ENCODE data around the gene ZC3H18.

DNA sequence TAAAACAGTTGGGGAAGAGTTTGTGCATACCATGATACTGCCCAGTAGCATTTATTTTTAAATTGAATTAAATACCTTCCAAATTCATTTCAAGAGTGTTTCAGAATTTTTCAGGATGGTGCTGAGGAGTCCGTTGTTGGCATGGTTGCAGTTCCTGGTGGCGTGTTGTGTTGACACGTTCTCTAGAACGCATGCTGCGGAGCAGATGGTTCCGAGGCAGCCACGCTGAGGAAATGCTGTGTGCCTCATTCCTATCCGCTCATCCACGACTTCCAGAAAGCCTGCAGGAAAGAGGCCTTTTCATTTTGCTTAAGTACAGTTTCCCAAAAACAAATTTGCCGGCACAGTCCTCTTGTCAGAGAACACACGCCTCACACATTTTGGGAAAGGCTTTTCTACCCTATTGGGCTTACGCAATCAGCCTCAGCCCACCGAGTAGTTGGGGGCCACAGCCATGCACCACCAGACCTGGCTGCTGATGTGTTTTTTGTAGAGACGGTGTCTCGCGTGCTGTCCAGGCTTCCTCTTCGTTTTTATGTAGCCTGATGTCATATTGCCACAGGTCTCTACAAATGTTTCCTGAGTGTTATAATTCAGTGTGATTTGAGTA, 36.0 kb downstream of the ZC3H18 start:
- TF ChIP-seq POLR2AphosphoS5 (IDR thresholded peaks at IDR 0.05; ENCODE audit: low read depth) (no peak), EZH2 (IDR thresholded peaks at IDR 0.05; ENCODE audit: low read depth, unreplicated experiment) (no peak), EZH2phosphoT487 (IDR thresholded peaks at IDR 0.05; ENCODE audit: unreplicated experiment) (no peak), CREB1 (CRISPR knock-in tag; IDR thresholded peaks at IDR 0.05; ENCODE audit: low read depth) (no peak), ZNF114 (CRISPR knock-in tag; IDR thresholded peaks at IDR 0.05) (no peak), ZNF331 (CRISPR knock-in tag; IDR thresholded peaks at IDR 0.05; ENCODE audit: low read depth) (no peak), JUNB (IDR thresholded peaks at IDR 0.05; ENCODE audit: unreplicated experiment) (no peak), STAT1 (IDR thresholded peaks at IDR 0.05; ENCODE audit: unreplicated experiment) (no peak), NANOG (IDR thresholded peaks at IDR 0.05; ENCODE audit: borderline replicate concordance) (no peak)
- TF ChIP-seq, protein P1, sequence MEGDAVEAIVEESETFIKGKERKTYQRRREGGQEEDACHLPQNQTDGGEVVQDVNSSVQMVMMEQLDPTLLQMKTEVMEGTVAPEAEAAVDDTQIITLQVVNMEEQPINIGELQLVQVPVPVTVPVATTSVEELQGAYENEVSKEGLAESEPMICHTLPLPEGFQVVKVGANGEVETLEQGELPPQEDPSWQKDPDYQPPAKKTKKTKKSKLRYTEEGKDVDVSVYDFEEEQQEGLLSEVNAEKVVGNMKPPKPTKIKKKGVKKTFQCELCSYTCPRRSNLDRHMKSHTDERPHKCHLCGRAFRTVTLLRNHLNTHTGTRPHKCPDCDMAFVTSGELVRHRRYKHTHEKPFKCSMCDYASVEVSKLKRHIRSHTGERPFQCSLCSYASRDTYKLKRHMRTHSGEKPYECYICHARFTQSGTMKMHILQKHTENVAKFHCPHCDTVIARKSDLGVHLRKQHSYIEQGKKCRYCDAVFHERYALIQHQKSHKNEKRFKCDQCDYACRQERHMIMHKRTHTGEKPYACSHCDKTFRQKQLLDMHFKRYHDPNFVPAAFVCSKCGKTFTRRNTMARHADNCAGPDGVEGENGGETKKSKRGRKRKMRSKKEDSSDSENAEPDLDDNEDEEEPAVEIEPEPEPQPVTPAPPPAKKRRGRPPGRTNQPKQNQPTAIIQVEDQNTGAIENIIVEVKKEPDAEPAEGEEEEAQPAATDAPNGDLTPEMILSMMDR (conservative IDR thresholded peaks at IDR 0.05; ENCODE audit: low read depth in 2 of 2): no peak
- TF ChIP-seq, protein P2, sequence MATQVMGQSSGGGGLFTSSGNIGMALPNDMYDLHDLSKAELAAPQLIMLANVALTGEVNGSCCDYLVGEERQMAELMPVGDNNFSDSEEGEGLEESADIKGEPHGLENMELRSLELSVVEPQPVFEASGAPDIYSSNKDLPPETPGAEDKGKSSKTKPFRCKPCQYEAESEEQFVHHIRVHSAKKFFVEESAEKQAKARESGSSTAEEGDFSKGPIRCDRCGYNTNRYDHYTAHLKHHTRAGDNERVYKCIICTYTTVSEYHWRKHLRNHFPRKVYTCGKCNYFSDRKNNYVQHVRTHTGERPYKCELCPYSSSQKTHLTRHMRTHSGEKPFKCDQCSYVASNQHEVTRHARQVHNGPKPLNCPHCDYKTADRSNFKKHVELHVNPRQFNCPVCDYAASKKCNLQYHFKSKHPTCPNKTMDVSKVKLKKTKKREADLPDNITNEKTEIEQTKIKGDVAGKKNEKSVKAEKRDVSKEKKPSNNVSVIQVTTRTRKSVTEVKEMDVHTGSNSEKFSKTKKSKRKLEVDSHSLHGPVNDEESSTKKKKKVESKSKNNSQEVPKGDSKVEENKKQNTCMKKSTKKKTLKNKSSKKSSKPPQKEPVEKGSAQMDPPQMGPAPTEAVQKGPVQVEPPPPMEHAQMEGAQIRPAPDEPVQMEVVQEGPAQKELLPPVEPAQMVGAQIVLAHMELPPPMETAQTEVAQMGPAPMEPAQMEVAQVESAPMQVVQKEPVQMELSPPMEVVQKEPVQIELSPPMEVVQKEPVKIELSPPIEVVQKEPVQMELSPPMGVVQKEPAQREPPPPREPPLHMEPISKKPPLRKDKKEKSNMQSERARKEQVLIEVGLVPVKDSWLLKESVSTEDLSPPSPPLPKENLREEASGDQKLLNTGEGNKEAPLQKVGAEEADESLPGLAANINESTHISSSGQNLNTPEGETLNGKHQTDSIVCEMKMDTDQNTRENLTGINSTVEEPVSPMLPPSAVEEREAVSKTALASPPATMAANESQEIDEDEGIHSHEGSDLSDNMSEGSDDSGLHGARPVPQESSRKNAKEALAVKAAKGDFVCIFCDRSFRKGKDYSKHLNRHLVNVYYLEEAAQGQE (IDR thresholded peaks at IDR 0.05; ENCODE audit: unreplicated experiment): no peak
- TF ChIP-seq, protein P3, sequence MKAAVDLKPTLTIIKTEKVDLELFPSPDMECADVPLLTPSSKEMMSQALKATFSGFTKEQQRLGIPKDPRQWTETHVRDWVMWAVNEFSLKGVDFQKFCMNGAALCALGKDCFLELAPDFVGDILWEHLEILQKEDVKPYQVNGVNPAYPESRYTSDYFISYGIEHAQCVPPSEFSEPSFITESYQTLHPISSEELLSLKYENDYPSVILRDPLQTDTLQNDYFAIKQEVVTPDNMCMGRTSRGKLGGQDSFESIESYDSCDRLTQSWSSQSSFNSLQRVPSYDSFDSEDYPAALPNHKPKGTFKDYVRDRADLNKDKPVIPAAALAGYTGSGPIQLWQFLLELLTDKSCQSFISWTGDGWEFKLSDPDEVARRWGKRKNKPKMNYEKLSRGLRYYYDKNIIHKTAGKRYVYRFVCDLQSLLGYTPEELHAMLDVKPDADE (IDR thresholded peaks at IDR 0.05): no peak
